HCT116 (cell line): Measurements from ENCODE around the gene DHX32. TPM values are rescaled to one million over a fixed set of nuclear protein-coding genes. Genes with fewer than 3 reads are reported as not detected.

Source experiments
- ATAC-seq: fragments of 200-7000 bp; cut with Tn5 transposase; 2 replicates; pipeline ENCODE4 v1.9.1; 2020; ENCODE audit warnings: mild to moderate bottlenecking, moderate library complexity
- BruUV-seq: library from RNA; stranded (reverse); fragments of 400-500 nt; replicated peaks from 2 replicates; lab custom pipeline; 2021; lab: Mats Ljungman, UMichigan
- CTCF ChIA-PET: fragments of 300-600 bp; sonication (Branson Sonifier 250); formaldehyde crosslinking; loops from one replicate; lab custom pipeline; 2021; ENCODE audit warnings: antibody characterized with exemption; lab: Charles Lee
- POLR2A ChIA-PET: fragments of 300-600, 350-600 bp; sonication (Branson Sonifier 250); formaldehyde crosslinking; loops from one replicate; lab custom pipeline; 2021; ENCODE audit warnings: antibody characterized with exemption; lab: Charles Lee
- RAD21 ChIA-PET, 2 experiments: fragments of 300-600 bp; sonication (Branson Sonifier 250); formaldehyde crosslinking; loops; one replicate each; lab custom pipeline; 2023; ENCODE audit warnings: low total read pairs in 2 of 2; ENCODE audit not compliant: uncharacterized antibody in 2 of 2, unreplicated experiment in 2 of 2, low non-redundant PET in 1 of 2; lab: Charles Lee
- DNase-seq: peaks from one replicate; pipeline ENCODE4 v3.0.0-alpha.2; 2010; ENCODE audit warnings: low read depth, low spot score
- H2AFZ ChIP-seq: fragments of 200-600 bp; shearing (Covaris generic), sonication (generic); 2 replicates; pipeline ENCODE4 v1.6.1; 2017; ENCODE audit warnings: low read depth, mixed run types, mixed read lengths, antibody characterized with exemption, low read length; ENCODE audit not compliant: poor library complexity, severe bottlenecking
- H3K27ac ChIP-seq: 2 replicates; pipeline ENCODE4 v1.5.1; 2012; ENCODE audit warnings: low read depth, low read length
- H3K27me3 ChIP-seq: fragments of 200-600 bp; sonication (generic); 2 replicates; pipeline ENCODE4 v1.6.1; 2016; ENCODE audit warnings: mixed run types, low read length, mixed read lengths; ENCODE audit not compliant: insufficient read depth
- H3K36me3 ChIP-seq, 2 experiments: fragments of 200-500 bp in 1 of 2; fragments of 200-600 bp in 1 of 2; sonication (Bioruptor generic) in 1 of 2; sonication (generic) in 1 of 2; 2 replicates each; pipeline versions ENCODE4 v1.5.1 to v1.6.1; 2014 to 2016; ENCODE audit warnings: low read length in 2 of 2, inconsistent platforms in 1 of 2, mixed read lengths in 1 of 2, mixed run types in 1 of 2; ENCODE audit not compliant: insufficient read depth in 2 of 2, control insufficient read depth in 1 of 2
- H3K4me1 ChIP-seq, 2 experiments: fragments of 200-600 bp in 1 of 2; sonication (generic) in 1 of 2; 2 replicates each; pipeline versions ENCODE4 v1.5.1 to v1.6.1; 2012 to 2017; ENCODE audit warnings: low read length in 2 of 2, inconsistent platforms in 1 of 2, mild to moderate bottlenecking in 1 of 2, mixed read lengths in 1 of 2, mixed run types in 1 of 2, moderate library complexity in 1 of 2; ENCODE audit not compliant: insufficient read depth in 2 of 2, control insufficient read depth in 1 of 2
- H3K4me2 ChIP-seq: fragments of 200-600 bp; sonication (generic); 2 replicates; pipeline ENCODE4 v1.6.1; 2017; ENCODE audit warnings: mixed run types, low read length, mixed read lengths
- H3K4me3 ChIP-seq, 2 experiments: fragments of 200-600 bp in 1 of 2; sonication (generic) in 1 of 2; replicated peaks in 1 of 2; 2 replicates each; pipeline ENCODE4 v1.5.1; 2011 to 2016; ENCODE audit warnings: low read length in 2 of 2, control low read depth in 1 of 2, low read depth in 1 of 2, mild to moderate bottlenecking in 1 of 2, mixed read lengths in 1 of 2, mixed run types in 1 of 2
- H3K79me2 ChIP-seq: fragments of 200-600 bp; sonication (generic); 2 replicates; pipeline ENCODE4 v1.6.1; 2017; ENCODE audit warnings: mild to moderate bottlenecking, mixed run types, low read length, moderate library complexity, mixed read lengths; ENCODE audit not compliant: insufficient read depth
- H3K9ac ChIP-seq: fragments of 200-600 bp; sonication (generic); 2 replicates; pipeline ENCODE4 v1.6.1; 2016; ENCODE audit warnings: low read length, mixed read lengths
- H3K9me2 ChIP-seq: fragments of 200-600 bp; sonication (generic), shearing (Covaris generic); 2 replicates; pipeline ENCODE4 v1.6.1; 2017; ENCODE audit warnings: mixed run types, mild to moderate bottlenecking, moderate library complexity; ENCODE audit not compliant: insufficient read depth
- H3K9me3 ChIP-seq, 2 experiments: fragments of 200-500 bp in 1 of 2; fragments of 200-600 bp in 1 of 2; sonication (Bioruptor generic) in 1 of 2; sonication (generic) in 1 of 2; 2 replicates each; pipeline ENCODE4 v1.6.1; 2014 to 2017; ENCODE audit warnings: low read length in 2 of 2, mixed read lengths in 2 of 2, inconsistent platforms in 1 of 2, low read depth in 1 of 2, mild to moderate bottlenecking in 1 of 2, mixed run types in 1 of 2, moderate library complexity in 1 of 2; ENCODE audit not compliant: control insufficient read depth in 1 of 2, insufficient read depth in 1 of 2
- H4K20me1 ChIP-seq: fragments of 200-600 bp; sonication (generic), shearing (Covaris generic); 2 replicates; pipeline ENCODE4 v1.6.1; 2017; ENCODE audit warnings: mixed run types, mild to moderate bottlenecking, moderate library complexity; ENCODE audit not compliant: insufficient read depth
- CEBPB ChIP-seq: IDR thresholded peaks from 2 replicates; pipeline ENCODE4 v1.6.1; 2012; ENCODE audit warnings: low read depth
- EGR1 ChIP-seq: IDR thresholded peaks from 2 replicates; pipeline ENCODE4 v1.6.1; 2012; ENCODE audit warnings: low read depth
- ELF1 ChIP-seq: IDR thresholded peaks from 2 replicates; pipeline ENCODE4 v1.6.1; 2012; ENCODE audit warnings: low read depth, borderline replicate concordance
- EZH2 ChIP-seq: fragments of 200-600 bp; sonication (generic); IDR thresholded peaks from 2 replicates; pipeline ENCODE4 v1.6.1; 2017; ENCODE audit warnings: antibody characterized with exemption, mixed run types
- EZH2phosphoT487 ChIP-seq: fragments of 200-600 bp; IDR thresholded peaks from 2 replicates; pipeline ENCODE4 v1.6.1; 2018; ENCODE audit warnings: antibody characterized with exemption, borderline replicate concordance
- POLR2A ChIP-seq: IDR thresholded peaks from 2 replicates; pipeline ENCODE4 v1.7.0; 2011; ENCODE audit warnings: borderline replicate concordance; ENCODE audit not compliant: insufficient read depth, insufficient read length; ENCODE audit errors: extremely low read depth
- POLR2AphosphoS5 ChIP-seq: IDR thresholded peaks from 2 replicates; pipeline ENCODE4 v1.6.1; 2011; ENCODE audit warnings: mild to moderate bottlenecking, low read depth, low read length, moderate library complexity
- RAD21 ChIP-seq: IDR thresholded peaks from 2 replicates; pipeline ENCODE4 v1.6.1; 2012; ENCODE audit warnings: low read depth, mild to moderate bottlenecking
- REST ChIP-seq: IDR thresholded peaks from 2 replicates; pipeline ENCODE4 v1.6.1; 2012; ENCODE audit warnings: low read depth
- SIN3A ChIP-seq: IDR thresholded peaks from 2 replicates; pipeline ENCODE4 v1.6.1; 2012; ENCODE audit warnings: low read depth
- TCF7L2 ChIP-seq: IDR thresholded peaks from 2 replicates; pipeline ENCODE4 v1.7.0; 2011; ENCODE audit warnings: borderline replicate concordance, inconsistent platforms; ENCODE audit not compliant: insufficient read depth, insufficient read length; ENCODE audit errors: extremely low read depth
- ZBTB33 ChIP-seq: IDR thresholded peaks from 2 replicates; pipeline ENCODE4 v1.6.1; 2011; ENCODE audit warnings: mild to moderate bottlenecking, low read length, moderate library complexity; ENCODE audit not compliant: insufficient replicate concordance; ENCODE audit errors: extremely low read depth
- ZFX ChIP-seq: fragments of 450-650 bp; IDR thresholded peaks from 2 replicates; pipeline ENCODE4 v1.6.1; 2017
- ZNF274 ChIP-seq: fragments of 200-500 bp; sonication (Bioruptor generic); IDR thresholded peaks from 2 replicates; pipeline ENCODE4 v1.6.1; 2014; ENCODE audit warnings: mild to moderate bottlenecking, low read depth, low read length, inconsistent platforms
- intact Hi-C: fragments of 100-400 bp; cut with micrococcal nuclease; formaldehyde crosslinking; loops from 2 replicates; pipeline ENCODE4 v1.10.0; 2022
- total RNA-seq: library from RNA; stranded (reverse); gene quantifications from one replicate; pipeline ENCODE4 v1.2.1, GENCODE V29; 2021; ENCODE audit not compliant: unreplicated experiment

The DHX32 gene
- total RNA-seq, 1 experiment from 2014 or later: 50.9 TPM

- Histone ChIP-seq H3K79me2 (peaks cover 6% of the 10 kb centered on the region; the same call in 1 of the 2 replicates), H3K27me3 (no peaks in the 10 kb centered on the region), H3K9ac (no peak overlapping the region), H4K20me1 (no peaks in the 10 kb centered on the region), H3K4me2 (no peak overlapping the region), H3K27ac (no peak overlapping the region), H3K9me2 (0 out of 2 replicates have a peak, but pooled peaks cover 5% of the 10 kb centered on the region), H3K36me3 (peaks cover 4 to 8% of the 10 kb centered on the region in 2 experiments; a peak in 1 of 4 replicates), H3K4me3 (no peak overlapping the region), H3K9me3 (no peaks in the 10 kb centered on the region), H2AFZ (no peak overlapping the region), H3K4me1 (peaks cover 37 to 53% of the 10 kb centered on the region in 2 experiments)
- intact Hi-C loops: no loop called here
- BruUV-seq: no TSS peak
- no peak for ATAC-seq
- TF ChIP-seq ELF1 (no peak), POLR2A (no peak), POLR2AphosphoS5 (no peak), CEBPB (no peak)
- ChIA-PET CTCF (interaction anchor here (0.6 to 1.8 kb wide), 3 partner anchors 14 to 278 kb away, joined by 3 to 8 read pairs (median 4); no protein-coding TSS in a partner anchor), RAD21 (no interaction called here), POLR2A (interaction anchor here (1.1 to 1.3 kb wide), 2 partner anchors 10 to 27 kb away, joined by 3 read pairs; no protein-coding TSS in a partner anchor)
- no peak for DNase-seq
Observed at GRCh38 chr10:125882596-125882995, 1.5 kb upstream of the DHX32 start.

GRCh38 chr10:125880719-125881118 is 373 bp downstream of the DHX32 start:
- Histone ChIP-seq H3K36me3 (peaks cover 4 to 25% of the 10 kb centered on the region in 2 experiments), H3K9ac (no peak overlapping the region), H3K9me3 (peaks cover 0 to 8% of the 10 kb centered on the region in 2 experiments; a peak in 1 of 4 replicates), H3K9me2 (0 out of 2 replicates have a peak, but pooled peaks cover 5% of the 10 kb centered on the region), H3K4me2 (no peak overlapping the region), H3K27ac (no peak overlapping the region), H2AFZ (no peak overlapping the region), H3K79me2 (peaks cover 6% of the 10 kb centered on the region; the same call in 1 of the 2 replicates), H3K4me1 (peaks cover 28 to 41% of the 10 kb centered on the region in 2 experiments), H3K4me3 (no peak overlapping the region), H3K27me3 (no peaks in the 10 kb centered on the region), H4K20me1 (no peaks in the 10 kb centered on the region)
- no peak for DNase-seq
- intact Hi-C loops: no loop called here
- ChIA-PET CTCF (no interaction called here), RAD21 (no interaction called here), POLR2A (no interaction called here)
- no peak for ATAC-seq
- BruUV-seq: no TSS peak
- TF ChIP-seq SIN3A (no peak), EZH2phosphoT487 (no peak), ZBTB33 (no peak), POLR2A (no peak), ZFX (no peak), RAD21 (no peak), TCF7L2 (no peak), EGR1 (no peak), ZNF274 (no peak), CEBPB (no peak), REST (no peak), EZH2 (no peak)
